ENCODE measurements around the gene PCDH15.

DNA sequence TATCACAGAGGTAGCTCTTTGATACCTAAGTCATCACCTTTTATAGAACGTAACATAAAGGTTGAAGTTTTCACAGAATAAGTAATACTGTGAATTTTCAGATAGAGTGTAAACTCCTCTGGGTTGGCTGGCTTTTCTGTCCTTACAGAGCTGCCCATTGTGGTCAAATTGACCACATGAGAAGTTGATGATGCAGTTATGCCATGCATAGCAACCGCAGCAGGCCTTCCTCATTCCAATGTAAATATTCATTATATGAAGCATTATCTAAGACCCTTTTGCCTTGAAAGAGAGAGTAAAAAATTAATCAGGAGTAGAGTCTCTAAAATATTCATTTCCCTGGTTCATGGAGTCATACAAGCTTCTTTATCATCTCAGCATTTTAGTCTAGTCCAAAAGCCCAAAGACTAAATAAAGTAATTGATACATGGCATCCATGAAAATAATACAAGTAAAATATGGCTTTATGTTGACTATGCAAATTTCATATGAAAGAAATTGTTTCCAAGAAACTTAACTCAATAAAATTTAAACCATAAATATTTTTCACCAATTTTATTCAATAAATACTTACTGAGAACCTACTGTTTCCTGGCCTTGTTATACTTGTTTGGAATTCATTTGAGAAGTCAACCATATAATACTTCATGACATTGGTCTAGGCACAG is 516.4 kb downstream of the PCDH15 start:
- TF ChIP-seq, protein P1, sequence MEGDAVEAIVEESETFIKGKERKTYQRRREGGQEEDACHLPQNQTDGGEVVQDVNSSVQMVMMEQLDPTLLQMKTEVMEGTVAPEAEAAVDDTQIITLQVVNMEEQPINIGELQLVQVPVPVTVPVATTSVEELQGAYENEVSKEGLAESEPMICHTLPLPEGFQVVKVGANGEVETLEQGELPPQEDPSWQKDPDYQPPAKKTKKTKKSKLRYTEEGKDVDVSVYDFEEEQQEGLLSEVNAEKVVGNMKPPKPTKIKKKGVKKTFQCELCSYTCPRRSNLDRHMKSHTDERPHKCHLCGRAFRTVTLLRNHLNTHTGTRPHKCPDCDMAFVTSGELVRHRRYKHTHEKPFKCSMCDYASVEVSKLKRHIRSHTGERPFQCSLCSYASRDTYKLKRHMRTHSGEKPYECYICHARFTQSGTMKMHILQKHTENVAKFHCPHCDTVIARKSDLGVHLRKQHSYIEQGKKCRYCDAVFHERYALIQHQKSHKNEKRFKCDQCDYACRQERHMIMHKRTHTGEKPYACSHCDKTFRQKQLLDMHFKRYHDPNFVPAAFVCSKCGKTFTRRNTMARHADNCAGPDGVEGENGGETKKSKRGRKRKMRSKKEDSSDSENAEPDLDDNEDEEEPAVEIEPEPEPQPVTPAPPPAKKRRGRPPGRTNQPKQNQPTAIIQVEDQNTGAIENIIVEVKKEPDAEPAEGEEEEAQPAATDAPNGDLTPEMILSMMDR (IDR thresholded peaks at IDR 0.05; ENCODE audit: low read length): no peak
- TF ChIP-seq EZH2phosphoT487 (IDR thresholded peaks at IDR 0.05; ENCODE audit: low read length): no peak

All from MM.1S (cell line).